SU-DHL-6 (cell line): ENCODE results near the gene TJP2.

Experiments used
- H2AFZ ChIP-seq: fragments of 200-600 bp; sonication (generic); 2 replicates; pipeline ENCODE4 v1.6.1; 2014; ENCODE audit warnings: low read depth, mild to moderate bottlenecking, moderate library complexity, mixed read lengths, antibody characterized with exemption, low read length; ENCODE audit not compliant: severe bottlenecking
- H3F3A ChIP-seq: fragments of 200-600 bp; shearing (Covaris generic); 2 replicates; pipeline ENCODE4 v1.6.0; 2016; ENCODE audit warnings: antibody characterized with exemption, mild to moderate bottlenecking; ENCODE audit not compliant: insufficient read depth
- H3K27ac ChIP-seq: fragments of 200-600 bp; sonication (generic); 2 replicates; pipeline ENCODE4 v1.5.1; 2016; ENCODE audit warnings: low read depth, mild to moderate bottlenecking, low read length, moderate library complexity, mixed read lengths
- H3K27me3 ChIP-seq: fragments of 200-600 bp; sonication (generic), shearing (Covaris generic); 2 replicates; pipeline ENCODE4 v1.6.0; 2014; ENCODE audit warnings: mild to moderate bottlenecking, low read length
- H3K36me3 ChIP-seq: fragments of 200-600 bp; sonication (generic); 2 replicates; pipeline ENCODE4 v1.6.1; 2014; ENCODE audit warnings: mild to moderate bottlenecking, low read length, mixed read lengths
- H3K4me2 ChIP-seq: fragments of 300-600, 200-600 bp; shearing (Covaris generic), sonication (generic); 2 replicates; pipeline ENCODE4 v1.6.0; 2014; ENCODE audit warnings: low read length, low read depth, mild to moderate bottlenecking; ENCODE audit not compliant: poor library complexity, severe bottlenecking
- H3K4me3 ChIP-seq: fragments of 200-600 bp; sonication (generic); 2 replicates; pipeline ENCODE4 v1.5.1; 2014; ENCODE audit warnings: antibody characterized with exemption, low read length, mild to moderate bottlenecking, mixed read lengths; ENCODE audit not compliant: insufficient read depth, poor library complexity, severe bottlenecking
- H3K79me2 ChIP-seq: fragments of 200-600 bp; sonication (generic); 2 replicates; pipeline ENCODE4 v1.6.1; 2014; ENCODE audit warnings: mild to moderate bottlenecking, low read length, moderate library complexity; ENCODE audit not compliant: insufficient read depth
- H3K9ac ChIP-seq: fragments of 200-600 bp; sonication (generic); 2 replicates; pipeline ENCODE4 v1.7.0; 2014; ENCODE audit warnings: mild to moderate bottlenecking, low read length
- H3K9me2 ChIP-seq: fragments of 200-600 bp; sonication (generic); replicated peaks from 2 replicates; pipeline ENCODE4 v1.6.1; 2014; ENCODE audit warnings: low read length; ENCODE audit not compliant: insufficient read depth
- H3K9me3 ChIP-seq: fragments of 200-600 bp; sonication (generic); 2 replicates; pipeline ENCODE4 v1.6.1; 2014; ENCODE audit warnings: low read length, mixed read lengths; ENCODE audit not compliant: insufficient read depth
- H4K20me1 ChIP-seq: fragments of 200-600 bp; sonication (generic); 2 replicates; pipeline ENCODE4 v1.6.1; 2014; ENCODE audit warnings: low read depth, mild to moderate bottlenecking, antibody characterized with exemption, low read length, moderate library complexity, mixed read lengths
- EZH2phosphoT487 ChIP-seq: fragments of 200-600 bp; sonication (generic), shearing (Covaris generic); conservative IDR thresholded peaks from 2 replicates; pipeline ENCODE4 v1.6.1; 2018; ENCODE audit warnings: mild to moderate bottlenecking, antibody characterized with exemption, low read length, moderate library complexity, mixed read lengths
- TF ChIP-seq, protein P1 (sequence below): fragments of 200-600 bp; sonication (generic); IDR thresholded peaks from one replicate; pipeline ENCODE4 v1.5.1; 2017; ENCODE audit warnings: antibody characterized with exemption, mild to moderate bottlenecking, low read length, moderate library complexity; ENCODE audit not compliant: insufficient read depth, poor library complexity, severe bottlenecking

TJP2 gene

DNA sequence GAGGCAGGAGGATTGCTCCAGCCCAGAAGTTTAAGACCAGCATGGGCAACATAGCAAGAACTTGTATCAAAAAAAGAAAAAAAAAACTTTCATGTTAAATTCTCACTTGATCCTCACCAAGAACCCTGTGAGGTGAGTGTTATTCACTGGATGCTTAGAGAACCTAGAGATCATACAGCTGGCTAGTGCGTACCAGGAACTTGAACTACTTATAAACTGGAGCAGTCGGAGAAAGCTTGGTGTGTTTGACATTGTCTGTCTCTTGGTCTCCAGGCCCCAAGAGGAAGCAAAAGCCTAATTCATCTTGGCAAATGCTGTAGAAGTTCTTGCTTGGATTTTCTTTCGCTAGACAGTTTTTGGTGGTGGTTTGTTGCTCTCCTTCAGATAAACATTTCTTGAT lies 18.1 kb downstream of the TJP2 start:
- TF ChIP-seq, protein P1, sequence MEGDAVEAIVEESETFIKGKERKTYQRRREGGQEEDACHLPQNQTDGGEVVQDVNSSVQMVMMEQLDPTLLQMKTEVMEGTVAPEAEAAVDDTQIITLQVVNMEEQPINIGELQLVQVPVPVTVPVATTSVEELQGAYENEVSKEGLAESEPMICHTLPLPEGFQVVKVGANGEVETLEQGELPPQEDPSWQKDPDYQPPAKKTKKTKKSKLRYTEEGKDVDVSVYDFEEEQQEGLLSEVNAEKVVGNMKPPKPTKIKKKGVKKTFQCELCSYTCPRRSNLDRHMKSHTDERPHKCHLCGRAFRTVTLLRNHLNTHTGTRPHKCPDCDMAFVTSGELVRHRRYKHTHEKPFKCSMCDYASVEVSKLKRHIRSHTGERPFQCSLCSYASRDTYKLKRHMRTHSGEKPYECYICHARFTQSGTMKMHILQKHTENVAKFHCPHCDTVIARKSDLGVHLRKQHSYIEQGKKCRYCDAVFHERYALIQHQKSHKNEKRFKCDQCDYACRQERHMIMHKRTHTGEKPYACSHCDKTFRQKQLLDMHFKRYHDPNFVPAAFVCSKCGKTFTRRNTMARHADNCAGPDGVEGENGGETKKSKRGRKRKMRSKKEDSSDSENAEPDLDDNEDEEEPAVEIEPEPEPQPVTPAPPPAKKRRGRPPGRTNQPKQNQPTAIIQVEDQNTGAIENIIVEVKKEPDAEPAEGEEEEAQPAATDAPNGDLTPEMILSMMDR, result no peak
- no peak for TF ChIP-seq EZH2phosphoT487
- Histone ChIP-seq H3K4me3 (no peak overlapping the region), H3K9me2 (no peaks in the 10 kb centered on the region), H3K27ac (no peak overlapping the region), H3F3A (no peaks in the 10 kb centered on the region), H2AFZ (no peak overlapping the region), H3K27me3 (no peaks in the 10 kb centered on the region), H3K9ac (no peak overlapping the region), H3K79me2 (no peaks in the 10 kb centered on the region), H4K20me1 (no peaks in the 10 kb centered on the region), H3K4me2 (no peak overlapping the region), H3K9me3 (no peaks in the 10 kb centered on the region), H3K36me3 (no peaks in the 10 kb centered on the region)

DNA sequence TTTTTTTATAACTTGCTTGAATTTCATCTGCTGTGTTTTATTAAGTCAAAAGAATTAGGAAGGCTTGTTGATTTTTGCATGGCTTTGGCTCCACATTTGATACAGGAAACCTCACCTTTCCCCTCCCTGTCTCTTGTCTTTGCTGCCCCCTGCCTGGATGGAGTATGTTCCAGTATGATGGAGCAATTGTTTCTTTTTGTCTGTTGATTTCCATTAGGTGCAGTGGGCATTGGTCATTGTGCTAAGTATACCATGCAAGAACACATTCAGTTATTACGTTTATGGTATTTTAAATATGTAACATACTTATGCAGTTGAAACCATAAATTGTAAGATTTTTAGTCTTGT lies 19.6 kb downstream of the TJP2 start:
- H3K27me3 ChIP-seq, result no peaks in the 10 kb centered on the region
- H3K4me2 ChIP-seq, result no peak overlapping the region
- no peaks in the 10 kb centered on the region for H3F3A ChIP-seq
- H2AFZ ChIP-seq, result no peak overlapping the region
- no peak overlapping the region for H3K27ac ChIP-seq
- H3K79me2 ChIP-seq, result no peaks in the 10 kb centered on the region
- H3K4me3 ChIP-seq, result no peak overlapping the region
- no peaks in the 10 kb centered on the region for H3K36me3 ChIP-seq
- no peaks in the 10 kb centered on the region for H3K9me3 ChIP-seq
- H3K9me2 ChIP-seq, result no peaks in the 10 kb centered on the region
- no peak for TF ChIP-seq EZH2phosphoT487
- TF ChIP-seq, protein P1, result no peak
- no peak overlapping the region for H3K9ac ChIP-seq
- H4K20me1 ChIP-seq, result no peaks in the 10 kb centered on the region

- Histone ChIP-seq H4K20me1 (no peaks in the 10 kb centered on the region), H3K27ac (no peak overlapping the region), H2AFZ (no peak overlapping the region), H3K9me3 (no peaks in the 10 kb centered on the region), H3K79me2 (no peaks in the 10 kb centered on the region), H3K4me3 (no peak overlapping the region), H3K27me3 (no peaks in the 10 kb centered on the region), H3K9ac (no peak overlapping the region), H3K4me2 (no peak overlapping the region), H3F3A (no peaks in the 10 kb centered on the region), H3K9me2 (no peaks in the 10 kb centered on the region), H3K36me3 (no peaks in the 10 kb centered on the region)
- TF ChIP-seq, protein P1, result no peak
- TF ChIP-seq EZH2phosphoT487, result no peak
Measured at GRCh38 chr9:69194702-69195418, 20.8 kb downstream of the TJP2 start.
